H1 (cell line): Measurements from ENCODE around the gene CYP4Z1. TPM values are rescaled to one million over a fixed set of nuclear protein-coding genes. Genes with fewer than 3 reads are reported as not detected.
"Not testable (repeated sequence)": the region's sequence is repeated elsewhere in the genome, so short reads cannot be mapped to it uniquely, and the experiment has no call there.

ENCODE experiments used
- CTCF ChIA-PET: fragments of 300-600 bp; sonication (Branson Sonifier 250); formaldehyde crosslinking; loops from one replicate; lab custom pipeline; 2021; ENCODE audit not compliant: partially characterized antibody; lab: Charles Lee
- POLR2A ChIA-PET: fragments of 300-600 bp; sonication (Branson Sonifier 250); formaldehyde crosslinking; loops from one replicate; lab custom pipeline; 2021; ENCODE audit warnings: inconsistent platforms; ENCODE audit not compliant: partially characterized antibody; lab: Charles Lee
- DNase-seq, 2 experiments: peaks; one replicate each; pipeline versions ENCODE4 v3.0.0 to v3.0.0-alpha.2; 2010 to 2022; ENCODE audit warnings: low spot score in 2 of 2, low read depth in 1 of 2, mixed read lengths in 1 of 2
- FAIRE-seq: peaks from 2 replicates; lab custom pipeline; 2011; peaks lifted over from hg19 to GRCh38; lab: Jason Lieb, UNC
- H2AFZ ChIP-seq: 2 replicates; pipeline ENCODE4 v1.8.1; 2012; ENCODE audit warnings: low read length, inconsistent platforms
- H2AK5ac ChIP-seq: 2 replicates; pipeline ENCODE4 v1.6.1; 2013; ENCODE audit warnings: low read depth, low read length
- H2BK120ac ChIP-seq: replicated peaks from 2 replicates; pipeline ENCODE3; 2013; ENCODE audit warnings: low read depth, low read length, inconsistent platforms
- H2BK12ac ChIP-seq: 2 replicates; pipeline ENCODE4 v1.6.1; 2013; ENCODE audit warnings: low read depth, low read length
- H2BK15ac ChIP-seq: 2 replicates; pipeline ENCODE4 v1.6.1; 2013; ENCODE audit warnings: low read length
- H2BK20ac ChIP-seq: 2 replicates; pipeline ENCODE4 v1.6.1; 2013; ENCODE audit warnings: low read length
- H2BK5ac ChIP-seq: 2 replicates; pipeline ENCODE4 v1.6.1; 2013; ENCODE audit warnings: low read depth, low read length
- H3K14ac ChIP-seq: 2 replicates; pipeline ENCODE4 v1.6.1; 2013; ENCODE audit warnings: inconsistent platforms; ENCODE audit not compliant: insufficient read length
- H3K18ac ChIP-seq: 2 replicates; pipeline ENCODE4 v1.6.1; 2013; ENCODE audit warnings: low read length; ENCODE audit errors: extremely low read depth
- H3K23ac ChIP-seq: 2 replicates; pipeline ENCODE4 v1.6.1; 2013; ENCODE audit warnings: inconsistent platforms; ENCODE audit not compliant: insufficient read length
- H3K23me2 ChIP-seq: 2 replicates; pipeline ENCODE4 v1.6.1; 2013; ENCODE audit warnings: low read depth, low read length
- H3K27ac ChIP-seq: 2 replicates; pipeline ENCODE4 v1.6.1; 2011; ENCODE audit warnings: low read depth, low read length, inconsistent platforms
- H3K27me3 ChIP-seq, 4 experiments: replicated peaks in 1 of 4; 1 replicate in 1 of 4; 2 replicates in 3 of 4; pipeline versions ENCODE4 v1.6.1 to v1.8.1; 2011 to 2013; ENCODE audit warnings: low read length in 3 of 4, mild to moderate bottlenecking in 3 of 4, inconsistent platforms in 2 of 4, mixed read lengths in 2 of 4, moderate library complexity in 1 of 4; ENCODE audit not compliant: control insufficient read depth in 3 of 4, insufficient read depth in 3 of 4; ENCODE audit errors: extremely low read depth in 1 of 4
- H3K36me3 ChIP-seq, 4 experiments: 2 replicates each; pipeline versions ENCODE4 v1.6.1 to v1.8.1; 2011 to 2013; ENCODE audit warnings: mild to moderate bottlenecking in 4 of 4, low read length in 3 of 4, moderate library complexity in 2 of 4, control low read depth in 1 of 4, inconsistent platforms in 1 of 4; ENCODE audit not compliant: insufficient read depth in 4 of 4, control insufficient read depth in 2 of 4
- H3K4ac ChIP-seq: replicated peaks from 2 replicates; pipeline ENCODE3; 2013; ENCODE audit warnings: low read length, low read depth, mixed read lengths, inconsistent platforms; ENCODE audit not compliant: insufficient read length
- H3K4me1 ChIP-seq, 4 experiments: replicated peaks in 1 of 4; 1 replicate in 1 of 4; 2 replicates in 3 of 4; pipeline versions ENCODE4 v1.6.1 to v1.8.1; 2011 to 2013; ENCODE audit warnings: low read length in 3 of 4, inconsistent platforms in 2 of 4, mixed read lengths in 1 of 4; ENCODE audit not compliant: insufficient read depth in 4 of 4, control insufficient read depth in 3 of 4
- H3K4me2 ChIP-seq, 2 experiments: 2 replicates each; pipeline versions ENCODE4 v1.6.1 to v1.8.1; 2011 to 2013; ENCODE audit warnings: low read depth in 2 of 2, low read length in 2 of 2, control low read depth in 1 of 2, inconsistent platforms in 1 of 2, mild to moderate bottlenecking in 1 of 2; ENCODE audit not compliant: insufficient read depth in 1 of 2
- H3K4me3 ChIP-seq, 4 experiments: fragments of 200-600, 300-600 bp in 1 of 4; sonication (generic), shearing (Covaris generic), sonication (Bioruptor Twin) in 1 of 4; 2 replicates each; pipeline versions ENCODE4 v1.5.1 to v1.8.1; 2011 to 2016; ENCODE audit warnings: low read length in 4 of 4, low read depth in 3 of 4, control low read depth in 2 of 4, inconsistent platforms in 2 of 4, mild to moderate bottlenecking in 2 of 4, mixed read lengths in 1 of 4, moderate library complexity in 1 of 4; ENCODE audit not compliant: insufficient read depth in 2 of 4; ENCODE audit errors: extremely low read depth in 1 of 4
- H3K56ac ChIP-seq: replicated peaks from 2 replicates; pipeline ENCODE3; 2013; ENCODE audit warnings: low read depth, mild to moderate bottlenecking, mixed read lengths, low read length, inconsistent platforms; ENCODE audit not compliant: insufficient read length
- H3K79me1 ChIP-seq: 2 replicates; pipeline ENCODE4 v1.6.1; 2013; ENCODE audit warnings: low read depth, low read length, control low read depth
- H3K79me2 ChIP-seq, 2 experiments: 2 replicates each; pipeline versions ENCODE4 v1.6.1 to v1.8.1; 2012 to 2013; ENCODE audit warnings: low read length in 2 of 2, mild to moderate bottlenecking in 2 of 2, inconsistent platforms in 1 of 2; ENCODE audit not compliant: insufficient read depth in 2 of 2, control insufficient read depth in 1 of 2
- H3K9ac ChIP-seq, 4 experiments: replicated peaks in 1 of 4; 1 replicate in 1 of 4; 2 replicates in 3 of 4; pipeline versions ENCODE4 v1.6.1 to v1.8.1; 2011 to 2013; ENCODE audit warnings: low read depth in 3 of 4, low read length in 3 of 4, control low read depth in 2 of 4, mild to moderate bottlenecking in 2 of 4, moderate library complexity in 2 of 4, inconsistent platforms in 1 of 4; ENCODE audit errors: extremely low read depth in 1 of 4
- H3K9me3 ChIP-seq, 2 experiments: 2 replicates each; pipeline versions ENCODE4 v1.6.1 to v1.8.1; 2012 to 2013; ENCODE audit warnings: mild to moderate bottlenecking in 2 of 2, moderate library complexity in 2 of 2, control low read depth in 1 of 2, inconsistent platforms in 1 of 2, low read depth in 1 of 2, low read length in 1 of 2, mixed read lengths in 1 of 2; ENCODE audit not compliant: insufficient read depth in 2 of 2
- H4K20me1 ChIP-seq, 2 experiments: replicated peaks in 1 of 2; 2 replicates each; pipeline versions ENCODE3 to v1.8.1; 2011 to 2013; ENCODE audit warnings: inconsistent platforms in 2 of 2, low read length in 2 of 2, mild to moderate bottlenecking in 1 of 2; ENCODE audit not compliant: insufficient read depth in 2 of 2, control insufficient read depth in 1 of 2
- H4K5ac ChIP-seq: 2 replicates; pipeline ENCODE4 v1.6.1; 2013; ENCODE audit warnings: low read length, low read depth, mixed read lengths, inconsistent platforms; ENCODE audit not compliant: insufficient read length
- H4K8ac ChIP-seq: 2 replicates; pipeline ENCODE4 v1.8.0; 2013; ENCODE audit warnings: mild to moderate bottlenecking, moderate library complexity, low read length, inconsistent platforms; ENCODE audit not compliant: insufficient read depth; ENCODE audit errors: extremely low read depth
- H4K91ac ChIP-seq: replicated peaks from 2 replicates; pipeline ENCODE3; 2013; ENCODE audit warnings: low read length, mixed read lengths, inconsistent platforms; ENCODE audit not compliant: insufficient read length
- WGBS, 2 experiments: shearing (Covaris generic) in 1 of 2; methylation state at CpG; one replicate each; pipeline versions ENCODE4 v1.1.6 to v1.1.7; 2013 to 2015; ENCODE audit warnings: low lambda C conversion rate in 2 of 2, mixed read lengths in 2 of 2, inconsistent platforms in 1 of 2, low coverage in 1 of 2, missing lambda C conversion rate in 1 of 2; ENCODE audit not compliant: insufficient replicate concordance in 2 of 2, insufficient coverage in 1 of 2, insufficient read length in 1 of 2; ENCODE audit errors: extremely low coverage in 1 of 2, missing lambda C conversion rate in 1 of 2; 5-methylcytosine and 5-hydroxymethylcytosine counted together
- polyA plus RNA-seq, 7 experiments: library from polyadenylated mRNA; depleted of rRNA in 3 of 7; stranded (reverse) in 5 of 7; unstranded in 2 of 7; fragments of >200 nt in 5 of 7; fragments of 200-250 nt in 2 of 7; gene quantifications; 1 replicate in 5 of 7; 2 replicates in 1 of 7; 4 replicates in 1 of 7; pipeline versions ENCODE4 v1.2.1 to v1.2.3, GENCODE V29; 2011 to 2013; ENCODE audit warnings: missing spikeins in 2 of 7, mixed read lengths in 2 of 7
- total RNA-seq: library from RNA; stranded (reverse); fragmentation: NEBNext Ultra II Directional; extraction: Animal tissue kit (Norgen Biotek cat#: 25700); gene quantifications from 2 replicates; pipeline ENCODE4 v1.2.1, GENCODE V29; 2021

CYP4Z1 gene
- total and polyA plus RNA-seq, 2 of the 8 experiments (the other 6 are each of a cell fraction or from before 2014, with no cell fraction given): not detected

GRCh38 chr1:47140358-47140757 is 73.3 kb downstream of the CYP4Z1 start:
- POLR2A ChIA-PET: not testable (repeated sequence)

More at GRCh38 chr1:47140358-47140757, 73.3 kb downstream of the CYP4Z1 start:
- H3K9me3 ChIP-seq, H4K20me1 ChIP-seq, H3K4me1 ChIP-seq, H3K23me2 ChIP-seq, H3K79me1 ChIP-seq, H2BK5ac ChIP-seq, H4K8ac ChIP-seq, H4K5ac ChIP-seq, H3K4me2 ChIP-seq, H3K23ac ChIP-seq, H3K4ac ChIP-seq, H2AFZ ChIP-seq, H3K56ac ChIP-seq, H3K79me2 ChIP-seq, H2BK12ac ChIP-seq, H3K36me3 ChIP-seq, FAIRE-seq, DNase-seq, H2BK20ac ChIP-seq, H3K18ac ChIP-seq, H3K14ac ChIP-seq, H3K27ac ChIP-seq, H4K91ac ChIP-seq, H2AK5ac ChIP-seq, H3K9ac ChIP-seq, H3K4me3 ChIP-seq, H2BK120ac ChIP-seq, H2BK15ac ChIP-seq, H3K27me3 ChIP-seq: not testable (repeated sequence)
- CTCF ChIA-PET: interaction anchor here (1.6 kb wide), 1 partner anchor 38 kb away, joined by 3 read pairs; no protein-coding TSS in a partner anchor
- WGBS, 2 experiments: 89% methylated on average over 3 of the region's 3 CpGs; no CpG with 5 or more reads in 1 of the 2 experiments
